Retinal pigment epithelial cell (primary cell): Measurements from ENCODE around the gene YIPF3.

Experiments
- DNase-seq: peaks from one replicate; pipeline ENCODE4 v3.0.0-alpha.2; 2010; ENCODE audit warnings: low read depth
- H3K4me3 ChIP-seq: 2 replicates; pipeline ENCODE4 v1.5.1; 2011; ENCODE audit warnings: mild to moderate bottlenecking, low read length, control low read depth, moderate library complexity
- CTCF ChIP-seq: conservative IDR thresholded peaks from 2 replicates; pipeline ENCODE4 v1.5.1; 2011; ENCODE audit warnings: low read depth, low read length, control low read depth, inconsistent platforms

YIPF3 gene

GRCh38 chr6:43509142-43509983, 7.4 kb downstream of the YIPF3 start:
- H3K4me3 ChIP-seq = peak overlapping the region; percentile 49
- TF ChIP-seq CTCF = no peak
- no peak for DNase-seq

- DNase-seq = no peak
- no peak overlapping the region for H3K4me3 ChIP-seq
- no peak for TF ChIP-seq CTCF
Measured at GRCh38 chr6:43508481-43509141, 8.1 kb downstream of the YIPF3 start.

GRCh38 chr6:43506667-43507471, 9.9 kb downstream of the YIPF3 start:
- no peak for DNase-seq
- peak; percentile 97 for TF ChIP-seq CTCF
- no peak overlapping the region for H3K4me3 ChIP-seq

- H3K4me3 ChIP-seq = no peak overlapping the region
- no peak for TF ChIP-seq CTCF
- DNase-seq = no peak
Measured at GRCh38 chr6:43506171-43506570, 10.6 kb downstream of the YIPF3 start.

- no peak for DNase-seq
- no peak overlapping the region for H3K4me3 ChIP-seq
- no peak for TF ChIP-seq CTCF
Measured at GRCh38 chr6:43505718-43506117, 11.0 kb downstream of the YIPF3 start.

- DNase-seq = no peak
- TF ChIP-seq CTCF = no peak
- no peak overlapping the region for H3K4me3 ChIP-seq
Measured at GRCh38 chr6:43504756-43505593, 11.8 kb downstream of the YIPF3 start.
